ENCODE data around the gene UBE4B. TPM values are rescaled to one million over a fixed set of nuclear protein-coding genes. Genes with fewer than 3 reads are reported as not detected.

Gene UBE4B
- total RNA-seq, 2 donors from 2014 or later, result 62.7 to 73.3 TPM

- Histone ChIP-seq H3K4me3 (ENCODE audit: low read length) (no peak overlapping the region), H3K36me3 (ENCODE audit: control insufficient read depth, insufficient read depth, low read length) (peaks cover 33% of the 10 kb centered on the region), H3K9ac (ENCODE audit: extremely low read depth, low read length, poor library complexity, severe bottlenecking) (no peak overlapping the region), H3K27ac (ENCODE audit: low read depth, low read length) (peak overlapping the region; percentile 97), H3K27me3 (ENCODE audit: control insufficient read depth, insufficient read depth, low read length, poor library complexity, severe bottlenecking) (no peaks in the 10 kb centered on the region), H3K4me1 (ENCODE audit: control insufficient read depth, insufficient read depth, low read length) (no peaks in the 10 kb centered on the region), H3K9me3 (ENCODE audit: control insufficient read depth, low read length) (peaks cover 9% of the 10 kb centered on the region)
- no peak for TF ChIP-seq CTCF (conservative IDR thresholded peaks at IDR 0.05)
- no peak overlapping the region for H3K4me3 Mint-ChIP-seq
- no peaks in the 10 kb centered on the region for H3K4me1 Mint-ChIP-seq
- no peaks in the 10 kb centered on the region for H3K27me3 Mint-ChIP-seq (ENCODE audit: insufficient read depth)
- H3K9me3 Mint-ChIP-seq, result peaks cover 14% of the 10 kb centered on the region
- WGBS, 2 experiments (ENCODE audit: insufficient coverage in 1 of 2, insufficient read length in 1 of 2), result 80 to 92% methylated on average over 15 to 23 of the region's 23 CpGs
- DNase-seq, result no peak
- peak overlapping the region; percentile 64 for H3K27ac Mint-ChIP-seq
- peaks cover 46% of the 10 kb centered on the region for H3K36me3 Mint-ChIP-seq (ENCODE audit: low read depth)
These were observed 146.8 kb downstream of the UBE4B start for GRCh38 chr1:10179406-10180091.

GRCh38 chr1:10181154-10181553 is 148.4 kb downstream of the UBE4B start:
- no peak for TF ChIP-seq CTCF (conservative IDR thresholded peaks at IDR 0.05)
- Histone ChIP-seq H3K4me1 (ENCODE audit: control insufficient read depth, insufficient read depth, low read length) (no peaks in the 10 kb centered on the region), H3K27me3 (ENCODE audit: control insufficient read depth, insufficient read depth, low read length, poor library complexity, severe bottlenecking) (no peaks in the 10 kb centered on the region), H3K9me3 (ENCODE audit: control insufficient read depth, low read length) (peaks cover 3% of the 10 kb centered on the region), H3K9ac (ENCODE audit: extremely low read depth, low read length, poor library complexity, severe bottlenecking) (no peak overlapping the region), H3K27ac (ENCODE audit: low read depth, low read length) (peak overlapping the region; percentile 62), H3K4me3 (ENCODE audit: low read length) (no peak overlapping the region), H3K36me3 (ENCODE audit: control insufficient read depth, insufficient read depth, low read length) (peaks cover 24% of the 10 kb centered on the region)
- Mint-ChIP-seq H3K27ac (no peak overlapping the region), H3K9me3 (peaks cover 1% of the 10 kb centered on the region), H3K4me3 (no peak overlapping the region), H3K36me3 (ENCODE audit: low read depth) (peaks cover 34% of the 10 kb centered on the region), H3K27me3 (ENCODE audit: insufficient read depth) (no peaks in the 10 kb centered on the region), H3K4me1 (no peaks in the 10 kb centered on the region)
- DNase-seq, result no peak
- 89 to 91% methylated on average over 5 to 6 of the region's 7 CpGs for WGBS, 2 experiments (ENCODE audit: insufficient coverage in 1 of 2, insufficient read length in 1 of 2)

GRCh38 chr1:10185759-10186158 is 153.0 kb downstream of the UBE4B start:
- H3K27me3 Mint-ChIP-seq (ENCODE audit: insufficient read depth), result no peaks in the 10 kb centered on the region
- H3K27ac ChIP-seq (ENCODE audit: low read depth, low read length), result no peak overlapping the region
- H3K36me3 Mint-ChIP-seq (ENCODE audit: low read depth), result peaks cover 8% of the 10 kb centered on the region
- WGBS, 2 experiments (ENCODE audit: insufficient coverage in 1 of 2, insufficient read length in 1 of 2), result 91% methylated on average over 2 of the region's 2 CpGs; no CpG with 5 or more reads in 1 of the 2 experiments
- H3K9me3 Mint-ChIP-seq, result peaks cover 6% of the 10 kb centered on the region
- no peaks in the 10 kb centered on the region for H3K4me1 Mint-ChIP-seq
- no peaks in the 10 kb centered on the region for H3K9me3 ChIP-seq (ENCODE audit: control insufficient read depth, low read length)
- no peak for DNase-seq
- no peak for TF ChIP-seq CTCF (conservative IDR thresholded peaks at IDR 0.05)
- peaks cover 2% of the 10 kb centered on the region for H3K36me3 ChIP-seq (ENCODE audit: control insufficient read depth, insufficient read depth, low read length)
- no peak overlapping the region for H3K9ac ChIP-seq (ENCODE audit: extremely low read depth, low read length, poor library complexity, severe bottlenecking)
- no peak overlapping the region for H3K4me3 Mint-ChIP-seq
- H3K4me3 ChIP-seq (ENCODE audit: low read length), result no peak overlapping the region
- no peaks in the 10 kb centered on the region for H3K27me3 ChIP-seq (ENCODE audit: control insufficient read depth, insufficient read depth, low read length, poor library complexity, severe bottlenecking)
- no peaks in the 10 kb centered on the region for H3K4me1 ChIP-seq (ENCODE audit: control insufficient read depth, insufficient read depth, low read length)
- H3K27ac Mint-ChIP-seq, result no peak overlapping the region
